Measurements from ENCODE around the gene TTC21A.

Gene TTC21A

GRCh38 chr3:39173318-39174125, 66.0 kb downstream of the TTC21A start:
- TF ChIP-seq CTCF (IDR thresholded peaks at IDR 0.05; ENCODE audit: extremely low read depth, insufficient read depth, missing control alignments): no peak
- in situ Hi-C loops (cut with MboI; ENCODE audit: low pct_unique_long_range_greater_than_20kb, low sequenced_read_pairs, unreplicated experiment): no loop called here
- DNase-seq (ENCODE audit: low spot score): no peak

- no peak for DNase-seq (ENCODE audit: low spot score)
- no peak for TF ChIP-seq CTCF (IDR thresholded peaks at IDR 0.05; ENCODE audit: extremely low read depth, insufficient read depth, missing control alignments)
- in situ Hi-C loops (cut with MboI; ENCODE audit: low pct_unique_long_range_greater_than_20kb, low sequenced_read_pairs, unreplicated experiment): loop anchor here (25.0 kb wide), 1 partner anchor 211 kb away; the partner anchor contains the start of gene SLC25A38
These were observed 68.7 kb downstream of the TTC21A start for GRCh38 chr3:39176025-39176714.

DNA sequence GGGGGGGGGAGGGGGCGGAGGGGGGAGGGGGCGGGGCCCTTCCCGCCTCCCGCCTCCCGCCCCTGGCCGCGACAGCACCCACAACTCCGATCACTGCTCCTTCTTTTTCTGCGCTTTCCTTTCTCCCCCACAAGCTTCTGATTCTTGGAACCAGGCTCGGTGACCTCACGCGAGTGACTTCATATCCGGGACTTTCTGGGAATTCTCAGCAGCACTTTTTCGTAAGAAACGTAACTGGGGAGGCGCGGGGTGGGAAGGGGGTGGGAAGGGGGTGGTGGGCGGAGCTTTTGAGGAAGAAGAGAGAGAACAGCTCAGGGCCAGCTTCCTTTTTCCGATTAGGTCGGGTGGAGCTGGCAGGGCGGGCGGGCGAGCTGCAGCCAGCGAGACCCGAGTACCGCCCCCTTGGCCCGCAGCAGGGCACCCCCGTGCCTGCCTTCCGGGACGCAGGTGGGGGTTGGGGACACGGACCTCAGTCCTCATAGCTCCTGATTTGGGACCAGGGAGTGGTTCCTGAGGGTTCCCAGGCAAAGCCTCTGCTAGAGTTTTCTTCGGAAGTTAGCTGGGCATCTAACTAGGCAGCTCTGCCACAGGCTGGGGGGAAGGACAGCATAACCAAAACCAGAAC, 70.3 kb downstream of the TTC21A start:
- no peak for TF ChIP-seq CTCF (IDR thresholded peaks at IDR 0.05; ENCODE audit: extremely low read depth, insufficient read depth, missing control alignments)
- peak; percentile 77 for DNase-seq (ENCODE audit: low spot score)
- in situ Hi-C loops (cut with MboI; ENCODE audit: low pct_unique_long_range_greater_than_20kb, low sequenced_read_pairs, unreplicated experiment): loop anchor here (25.0 kb wide), 1 partner anchor 209 kb away; the partner anchor contains the start of gene SLC25A38

GRCh38 chr3:39178553-39178952, 71.1 kb downstream of the TTC21A start:
- in situ Hi-C loops (cut with MboI; ENCODE audit: low pct_unique_long_range_greater_than_20kb, low sequenced_read_pairs, unreplicated experiment): loop anchor here (25.0 kb wide), 1 partner anchor 209 kb away; the partner anchor contains the start of gene SLC25A38
- no peak for DNase-seq (ENCODE audit: low spot score)
- TF ChIP-seq CTCF (IDR thresholded peaks at IDR 0.05; ENCODE audit: extremely low read depth, insufficient read depth, missing control alignments): no peak

GRCh38 chr3:39180183-39180545, 72.7 kb downstream of the TTC21A start:
- TF ChIP-seq CTCF (IDR thresholded peaks at IDR 0.05; ENCODE audit: extremely low read depth, insufficient read depth, missing control alignments): no peak
- in situ Hi-C loops (cut with MboI; ENCODE audit: low pct_unique_long_range_greater_than_20kb, low sequenced_read_pairs, unreplicated experiment): loop anchor here (25.0 kb wide), 1 partner anchor 207 kb away; the partner anchor contains the start of gene SLC25A38
- peak; percentile 36 for DNase-seq (ENCODE audit: low spot score)

Data from GM13977 (cell line).